GM23338 (cell line): ENCODE measurements around the gene GPSM1.

ENCODE experiments used
- CREB1 ChIP-seq: fragments of 250-450 bp; sonication (Bioruptor Pico); IDR thresholded peaks from 2 replicates; pipeline ENCODE4 v1.5.0; 2020; ENCODE audit warnings: low read depth, mild to moderate bottlenecking, moderate library complexity
- EZH2 ChIP-seq: fragments of 200-600 bp; sonication (generic); IDR thresholded peaks from one replicate; pipeline ENCODE4 v1.8.0; 2017; ENCODE audit warnings: antibody characterized with exemption, mild to moderate bottlenecking, low read depth; ENCODE audit not compliant: unreplicated experiment
- EZH2phosphoT487 ChIP-seq: fragments of 200-600 bp; sonication (generic); IDR thresholded peaks from one replicate; pipeline ENCODE4 v1.8.1; 2018; ENCODE audit warnings: antibody characterized with exemption; ENCODE audit not compliant: unreplicated experiment
- NANOG ChIP-seq: IDR thresholded peaks from 2 replicates; pipeline ENCODE4 v1.6.1; 2016; ENCODE audit warnings: antibody characterized with exemption, borderline replicate concordance
- POLR2AphosphoS5 ChIP-seq: IDR thresholded peaks from 2 replicates; pipeline ENCODE4 v1.6.1; 2016; ENCODE audit warnings: antibody characterized with exemption, low read depth
- REST ChIP-seq: IDR thresholded peaks from one replicate; pipeline ENCODE4 v1.6.1; 2018; ENCODE audit warnings: antibody characterized with exemption; ENCODE audit not compliant: unreplicated experiment
- STAT1 ChIP-seq: IDR thresholded peaks from one replicate; pipeline ENCODE4 v1.6.1; 2016; ENCODE audit warnings: antibody characterized with exemption; ENCODE audit not compliant: unreplicated experiment
- ZNF114 ChIP-seq: fragments of 250-450 bp; sonication (Bioruptor Pico); IDR thresholded peaks from 2 replicates; pipeline ENCODE4 v1.5.0; 2020; ENCODE audit warnings: mild to moderate bottlenecking, moderate library complexity
- ZNF331 ChIP-seq: fragments of 250-450 bp; sonication (Bioruptor Pico); IDR thresholded peaks from 2 replicates; pipeline ENCODE4 v1.5.0; 2020; ENCODE audit warnings: low read depth, mild to moderate bottlenecking, moderate library complexity
- TF ChIP-seq, protein P1 (sequence below), 2 experiments: fragments of 200-600 bp in 1 of 2; sonication (generic) in 1 of 2; conservative IDR thresholded peaks; 2 replicates each; pipeline versions ENCODE4 v1.5.1 to v1.6.1; 2016 to 2017; ENCODE audit warnings: antibody characterized with exemption in 2 of 2, low read depth in 2 of 2, mild to moderate bottlenecking in 2 of 2, moderate library complexity in 1 of 2

DNA sequence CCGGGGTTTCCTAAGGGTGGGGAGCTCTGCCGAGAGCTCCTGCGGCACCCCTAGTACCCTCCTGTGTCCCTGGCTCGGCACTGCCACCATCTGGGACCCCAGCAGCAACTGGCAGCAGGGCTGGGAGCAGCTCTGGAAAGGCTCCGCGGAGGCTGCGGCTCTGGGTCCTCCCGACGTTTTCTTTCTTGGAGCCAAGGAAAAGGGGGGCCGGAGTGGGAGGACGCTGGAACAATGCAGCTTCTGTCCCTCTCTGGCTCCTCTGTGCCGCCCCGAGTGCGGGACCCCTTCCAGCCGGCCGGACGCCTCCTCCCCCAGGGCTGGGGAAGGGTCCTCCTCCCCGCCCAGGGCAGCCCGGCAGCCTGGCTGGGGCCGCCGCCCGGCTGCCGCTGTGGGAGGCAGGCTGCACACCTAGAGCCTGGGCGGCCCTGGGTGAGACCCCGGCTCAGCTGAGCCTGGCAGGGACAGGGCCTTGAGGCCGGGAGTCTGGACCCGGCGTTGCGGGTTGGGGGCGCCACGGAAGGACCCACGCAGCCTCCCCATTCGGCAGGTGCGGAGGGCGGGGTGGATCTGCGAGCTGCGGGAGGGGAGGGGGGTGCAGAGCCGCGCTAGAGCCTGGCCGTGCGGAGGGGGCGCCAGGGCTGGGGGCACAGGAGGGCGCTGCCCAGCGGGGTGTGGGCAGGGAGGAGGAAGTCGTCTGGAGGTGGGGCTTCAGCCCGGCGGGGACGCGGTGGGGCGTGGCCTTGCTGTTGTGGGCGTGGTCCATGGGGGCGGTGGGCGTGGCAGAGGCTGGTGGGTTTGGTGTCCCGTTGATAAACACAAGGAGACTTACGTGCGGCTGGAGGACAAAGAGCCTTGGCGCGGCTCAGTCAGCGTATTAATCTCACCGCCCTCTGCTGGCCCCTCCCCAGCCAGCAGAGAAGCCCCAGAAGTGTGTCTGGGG, 15.1 kb downstream of the GPSM1 start:
- TF ChIP-seq, protein P1, sequence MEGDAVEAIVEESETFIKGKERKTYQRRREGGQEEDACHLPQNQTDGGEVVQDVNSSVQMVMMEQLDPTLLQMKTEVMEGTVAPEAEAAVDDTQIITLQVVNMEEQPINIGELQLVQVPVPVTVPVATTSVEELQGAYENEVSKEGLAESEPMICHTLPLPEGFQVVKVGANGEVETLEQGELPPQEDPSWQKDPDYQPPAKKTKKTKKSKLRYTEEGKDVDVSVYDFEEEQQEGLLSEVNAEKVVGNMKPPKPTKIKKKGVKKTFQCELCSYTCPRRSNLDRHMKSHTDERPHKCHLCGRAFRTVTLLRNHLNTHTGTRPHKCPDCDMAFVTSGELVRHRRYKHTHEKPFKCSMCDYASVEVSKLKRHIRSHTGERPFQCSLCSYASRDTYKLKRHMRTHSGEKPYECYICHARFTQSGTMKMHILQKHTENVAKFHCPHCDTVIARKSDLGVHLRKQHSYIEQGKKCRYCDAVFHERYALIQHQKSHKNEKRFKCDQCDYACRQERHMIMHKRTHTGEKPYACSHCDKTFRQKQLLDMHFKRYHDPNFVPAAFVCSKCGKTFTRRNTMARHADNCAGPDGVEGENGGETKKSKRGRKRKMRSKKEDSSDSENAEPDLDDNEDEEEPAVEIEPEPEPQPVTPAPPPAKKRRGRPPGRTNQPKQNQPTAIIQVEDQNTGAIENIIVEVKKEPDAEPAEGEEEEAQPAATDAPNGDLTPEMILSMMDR (conservative IDR thresholded peaks at IDR 0.05; ENCODE audit: low read depth in 2 of 2) = peak in 1 of 2 experiments; percentile 35; a peak in 2 of 4 replicates
- TF ChIP-seq CREB1 (CRISPR knock-in tag) = peak; percentile 38; the same call in 1 of the 2 replicates
- TF ChIP-seq NANOG = no peak
- no peak for TF ChIP-seq REST
- no peak for TF ChIP-seq EZH2
- no peak for TF ChIP-seq POLR2AphosphoS5
- TF ChIP-seq EZH2phosphoT487 = no peak
- TF ChIP-seq STAT1 = no peak
- no peak for TF ChIP-seq ZNF331 (CRISPR knock-in tag)
- TF ChIP-seq ZNF114 (CRISPR knock-in tag) = no peak
